NCI-H128 (cell line): ENCODE measurements around the gene CBLIF.
"Not testable (repeated sequence)": the region's sequence is repeated elsewhere in the genome, so short reads cannot be mapped to it uniquely, and the experiment has no call there.

ENCODE experiments used
- DNase-seq: peaks from one replicate; lab custom pipeline; 2025; ENCODE audit not compliant: unreplicated experiment; lab: John Stamatoyannopoulos, UW

Gene CBLIF

GRCh38 chr11:59848439-59848838 lies 3.1 kb upstream of the CBLIF start:
- not testable (repeated sequence) for DNase-seq

GRCh38 chr11:59847626-59848025 lies 2.3 kb upstream of the CBLIF start:
- DNase-seq = no peak

GRCh38 chr11:59846556-59846955 lies 1.3 kb upstream of the CBLIF start:
- no peak for DNase-seq

GRCh38 chr11:59842316-59842715 lies 3.0 kb downstream of the CBLIF start:
- no peak for DNase-seq

- no peak for DNase-seq
Observed at GRCh38 chr11:59841514-59841913, 3.8 kb downstream of the CBLIF start.

GRCh38 chr11:59839615-59840014 lies 5.7 kb downstream of the CBLIF start:
- no peak for DNase-seq

- no peak for DNase-seq
Observed at GRCh38 chr11:59833602-59834001, 11.7 kb downstream of the CBLIF start.

- DNase-seq = no peak
Observed at GRCh38 chr11:59829358-59829757, 15.9 kb downstream of the CBLIF start.

- no peak for DNase-seq
Observed at GRCh38 chr11:59822989-59823566, 22.2 kb downstream of the CBLIF start.

- DNase-seq = no peak
Observed at GRCh38 chr11:59818572-59818971, 26.7 kb downstream of the CBLIF start.

GRCh38 chr11:59816434-59816833 lies 28.9 kb downstream of the CBLIF start:
- not testable (repeated sequence) for DNase-seq

GRCh38 chr11:59815754-59816153 lies 29.5 kb downstream of the CBLIF start:
- DNase-seq = no peak

- no peak for DNase-seq
Observed at GRCh38 chr11:59814021-59814420, 31.3 kb downstream of the CBLIF start.

GRCh38 chr11:59813364-59813763 lies 31.9 kb downstream of the CBLIF start:
- no peak for DNase-seq

GRCh38 chr11:59812220-59812619 lies 33.1 kb downstream of the CBLIF start:
- no peak for DNase-seq

- DNase-seq = no peak
Observed at GRCh38 chr11:59810911-59811259, 34.4 kb downstream of the CBLIF start.

- peak; percentile 91 for DNase-seq
Observed at GRCh38 chr11:59810189-59810910, 34.9 kb downstream of the CBLIF start, which contains the start of gene MRPL16. TSS of gene MRPL16 (minus strand) at chr11:59810778. CDS start at chr11:59810658, 120 bp downstream.

- DNase-seq = no peak
Observed at GRCh38 chr11:59807047-59807610, 38.2 kb downstream of the CBLIF start.

GRCh38 chr11:59804061-59804460 lies 41.2 kb downstream of the CBLIF start:
- no peak for DNase-seq

GRCh38 chr11:59802639-59803176 lies 42.6 kb downstream of the CBLIF start:
- no peak for DNase-seq

- DNase-seq = no peak
Observed at GRCh38 chr11:59801981-59802638, 43.2 kb downstream of the CBLIF start.
